ENCODE results near the gene ZNF319. TPM values are rescaled to one million over a fixed set of nuclear protein-coding genes. Genes with fewer than 3 reads are reported as not detected.

Gene ZNF319
- total and polyA plus RNA-seq, 10 of the 15 experiments (the other 5 are each of a cell fraction or from before 2014, with no cell fraction given) = 0.29 to 7.4 (median 1.7) TPM

DNA sequence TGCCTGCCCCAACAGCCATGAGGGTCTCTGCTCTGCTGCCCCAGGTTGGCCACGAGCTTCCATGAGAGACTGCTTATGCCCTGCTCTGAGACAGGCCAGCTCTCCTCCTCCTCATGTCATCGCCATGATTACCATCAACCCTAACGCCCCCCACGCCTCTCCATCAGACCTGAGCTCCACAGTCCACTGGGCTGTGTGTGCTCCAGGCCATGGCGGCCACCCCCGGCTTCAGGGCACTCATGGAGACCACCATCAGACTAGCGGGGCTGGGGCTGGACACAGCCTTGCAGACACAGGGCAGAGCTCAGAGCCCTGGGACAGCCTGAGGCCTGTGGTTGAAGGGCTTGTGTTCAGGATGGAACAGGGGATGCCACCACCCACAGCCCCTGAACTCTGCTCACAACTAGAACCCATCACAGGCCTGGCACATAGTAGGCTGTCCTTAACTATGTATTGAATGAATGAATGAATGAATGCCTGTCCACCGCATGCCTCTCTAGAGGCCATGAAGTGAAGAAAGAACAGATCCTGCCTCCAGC lies 44.1 kb downstream of the ZNF319 start (continued):
- TF ChIP-seq ZNF687 (IDR thresholded peaks at IDR 0.05) (no peak), MAX (IDR thresholded peaks at IDR 0.05; ENCODE audit: low read depth, low read length) (no peak), ZBTB33 (IDR thresholded peaks at IDR 0.05) (no peak), NFYB (IDR thresholded peaks at IDR 0.05; ENCODE audit: insufficient read depth, low read depth, low read length) (no peak), ATF7 (IDR thresholded peaks at IDR 0.05; ENCODE audit: low read depth) (no peak), IKZF2 (IDR thresholded peaks at IDR 0.05) (no peak), BMI1 (IDR thresholded peaks at IDR 0.05; ENCODE audit: borderline replicate concordance) (no peak)

Data from GM12878 (cell line).